Activated naive CD8-positive, alpha-beta T cell treated with anti-CD3 and anti-CD28 coated beads for 36 hours (primary cell): ENCODE measurements around the gene PTGES3. TPM values are rescaled to one million over a fixed set of nuclear protein-coding genes. Genes with fewer than 3 reads are reported as not detected.
"Not testable (repeated sequence)": the region's sequence is repeated elsewhere in the genome, so short reads cannot be mapped to it uniquely, and the experiment has no call there.

Experiments used
- DNase-seq: peaks from one replicate; pipeline ENCODE4 v3.0.0; 2021
- H3K27ac Mint-ChIP-seq: one replicate; pipeline ENCODE4 v1.8.0; 2022; ENCODE audit warnings: mild to moderate bottlenecking, moderate library complexity, mixed read lengths
- H3K27me3 Mint-ChIP-seq: one replicate; pipeline ENCODE4 v1.8.0; 2022; ENCODE audit warnings: mild to moderate bottlenecking, mixed read lengths
- H3K36me3 Mint-ChIP-seq: one replicate; pipeline ENCODE4 v1.8.0; 2021; ENCODE audit warnings: mild to moderate bottlenecking, mixed read lengths
- H3K4me1 Mint-ChIP-seq: one replicate; pipeline ENCODE4 v1.8.0; 2021; ENCODE audit warnings: mixed read lengths
- H3K4me3 Mint-ChIP-seq: one replicate; pipeline ENCODE4 v1.8.0; 2022; ENCODE audit warnings: mild to moderate bottlenecking, moderate library complexity, mixed read lengths
- H3K9me3 Mint-ChIP-seq: one replicate; pipeline ENCODE4 v1.8.0; 2022; ENCODE audit warnings: mixed read lengths
- total RNA-seq, 2 experiments: library from RNA; stranded (reverse); gene quantifications; one replicate each; pipeline ENCODE4 v1.2.3, GENCODE V29; 2021

The PTGES3 gene
- total RNA-seq, 2 experiments from 2014 or later, result 402 to 403 TPM

DNA sequence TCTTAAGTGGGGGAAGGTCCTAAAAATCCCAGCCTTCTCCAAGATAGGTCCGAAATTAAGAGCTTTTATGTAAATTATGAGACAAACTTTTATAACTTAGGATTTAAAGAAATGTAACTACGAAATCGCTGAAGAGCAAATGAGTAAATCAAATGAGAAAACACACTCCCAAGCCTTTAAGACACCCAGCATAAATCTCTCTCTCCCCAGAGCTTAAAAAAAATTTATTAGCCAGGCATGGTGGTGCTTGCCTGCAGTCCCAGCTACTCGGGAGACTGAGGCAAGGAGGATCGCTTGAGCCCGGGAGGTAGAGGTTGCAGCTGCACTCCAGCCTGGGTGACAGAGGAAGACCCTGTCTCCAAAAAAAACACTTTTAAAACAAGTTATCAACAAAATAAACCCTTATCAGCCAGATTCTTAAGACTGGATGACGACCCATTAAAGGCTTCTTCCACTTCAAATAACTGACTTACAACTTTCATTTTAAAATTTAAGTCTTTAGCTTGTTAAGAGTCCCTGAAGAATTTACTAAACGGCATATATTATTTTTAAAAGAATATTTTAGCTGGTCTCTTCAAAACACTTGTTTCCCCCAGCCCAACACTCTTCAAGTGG, 3.2 kb downstream of the PTGES3 start:
- Mint-ChIP-seq H3K27ac (peak overlapping the region; percentile 96), H3K36me3 (peaks cover 66% of the 10 kb centered on the region), H3K27me3 (no peaks in the 10 kb centered on the region), H3K4me1 (peaks cover 33% of the 10 kb centered on the region), H3K4me3 (peak overlapping the region; percentile 100), H3K9me3 (peaks cover 2% of the 10 kb centered on the region)
- DNase-seq, result no peak

DNA sequence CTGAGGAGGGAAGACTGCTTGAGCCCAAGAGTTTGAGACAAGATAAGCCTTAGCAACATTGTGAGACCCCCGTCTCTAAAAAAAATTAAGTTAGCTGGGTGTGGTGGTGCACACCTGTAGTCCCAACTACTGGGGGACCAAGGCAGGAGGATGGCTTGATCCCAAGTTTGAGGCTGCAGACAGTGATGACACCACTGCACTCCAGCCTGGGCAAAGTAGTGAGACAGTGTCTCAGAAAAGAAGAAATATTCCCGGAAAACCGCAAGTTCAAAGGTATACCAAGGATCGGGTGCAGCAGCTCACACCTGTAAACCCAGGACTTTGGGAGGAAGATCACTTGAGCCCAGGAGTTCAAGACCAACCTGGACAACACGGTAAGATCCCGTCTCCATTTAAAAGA, 5.8 kb downstream of the PTGES3 start:
- Mint-ChIP-seq H3K36me3 (peaks cover 76% of the 10 kb centered on the region), H3K27ac (peak overlapping the region; percentile 83), H3K27me3 (no peaks in the 10 kb centered on the region), H3K4me1 (peaks cover 53% of the 10 kb centered on the region), H3K9me3 (peaks cover 2% of the 10 kb centered on the region), H3K4me3 (peak overlapping the region; percentile 71)
- DNase-seq, result no peak

DNA sequence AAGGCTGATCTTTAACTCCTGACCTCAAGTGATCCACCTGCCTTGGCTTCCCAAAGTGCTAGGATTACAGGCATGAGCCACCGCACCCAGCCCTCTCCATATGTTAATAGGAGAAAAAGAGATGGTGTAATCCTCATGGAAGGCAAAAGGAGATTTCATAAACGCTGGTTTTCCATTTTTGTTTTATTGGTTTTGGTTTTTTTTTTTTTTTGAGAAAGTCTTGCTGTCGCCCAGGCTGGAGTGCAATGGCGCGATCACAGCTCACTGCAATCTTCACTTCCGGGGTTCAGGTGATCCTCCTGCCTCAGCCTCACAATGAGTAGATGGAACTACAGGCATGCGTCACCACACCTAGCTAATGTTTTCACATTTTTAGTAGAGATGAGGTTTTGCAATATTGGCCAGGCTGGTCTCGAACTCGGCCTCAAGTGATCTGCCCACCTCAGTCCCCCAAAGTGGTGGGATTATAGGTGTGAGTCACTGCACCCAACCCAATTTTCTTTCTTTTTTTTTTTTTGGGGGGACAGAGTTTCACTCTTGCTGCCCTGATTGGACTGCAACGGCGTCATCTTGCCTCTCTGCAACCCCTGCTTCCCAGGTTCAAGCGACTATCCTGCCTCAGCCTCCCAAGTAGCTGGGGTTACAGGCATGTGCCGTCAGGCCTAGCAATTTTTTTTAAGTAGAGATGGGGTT, 8.1 kb downstream of the PTGES3 start:
- Mint-ChIP-seq H3K9me3 (peaks cover 2% of the 10 kb centered on the region), H3K4me3 (peak overlapping the region; percentile 4), H3K36me3 (peaks cover 62% of the 10 kb centered on the region), H3K4me1 (peaks cover 67% of the 10 kb centered on the region), H3K27me3 (no peaks in the 10 kb centered on the region), H3K27ac (peak overlapping the region; percentile 71)
- no peak for DNase-seq

DNA sequence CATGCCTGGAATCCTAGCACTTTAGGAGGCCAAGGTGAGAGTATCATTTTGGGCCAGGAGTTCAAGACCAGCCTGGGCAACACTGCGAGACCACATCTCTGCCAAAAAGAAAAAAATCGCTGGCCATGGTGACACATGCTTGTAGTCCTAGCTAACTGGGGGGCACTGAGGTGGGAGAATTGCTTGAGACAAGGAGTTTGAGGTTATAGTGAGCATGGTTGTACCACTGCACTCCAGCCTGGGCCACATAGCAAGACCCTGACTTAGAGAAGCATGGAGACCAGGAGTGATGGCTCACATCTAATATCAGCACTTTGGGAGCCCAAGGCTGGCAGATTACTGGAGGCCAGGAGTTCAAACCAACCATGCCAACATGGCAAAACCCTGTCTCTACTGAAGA, 9.2 kb downstream of the PTGES3 start:
- Mint-ChIP-seq H3K4me3 (peak overlapping the region; percentile 14), H3K27ac (peak overlapping the region; percentile 82)

DNA sequence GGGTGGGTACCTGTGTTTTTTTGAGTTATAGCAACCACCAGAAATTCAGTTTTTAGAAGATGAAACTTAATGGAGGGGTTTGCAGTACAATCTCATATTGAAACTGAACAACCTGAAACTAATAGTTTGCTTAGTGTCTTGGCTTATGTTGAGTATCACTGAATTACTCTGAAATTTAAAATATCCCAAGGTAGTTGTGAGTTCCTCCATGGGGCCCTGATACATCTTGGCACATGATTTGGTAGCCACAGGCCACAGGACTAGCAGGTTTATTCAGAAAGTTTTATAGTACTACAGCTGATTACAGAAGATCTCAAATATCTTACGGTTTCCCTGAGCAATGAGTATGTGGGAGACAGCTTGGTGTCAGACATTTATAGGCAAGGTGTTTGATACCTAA, 10.4 kb downstream of the PTGES3 start:
- Mint-ChIP-seq H3K9me3 (no peaks in the 10 kb centered on the region), H3K27me3 (no peaks in the 10 kb centered on the region), H3K4me1 (peaks cover 67% of the 10 kb centered on the region), H3K36me3 (peaks cover 52% of the 10 kb centered on the region), H3K27ac (peak overlapping the region; percentile 85), H3K4me3 (peak overlapping the region; percentile 14)
- peak; percentile 36 for DNase-seq

More for the DNA sequence above, 9.2 kb downstream of the PTGES3 start:
- Mint-ChIP-seq H3K4me1 (peaks cover 62% of the 10 kb centered on the region), H3K36me3 (peaks cover 55% of the 10 kb centered on the region), H3K27me3 (no peaks in the 10 kb centered on the region), H3K9me3 (peaks cover under 1% of the 10 kb centered on the region)
- no peak for DNase-seq

DNA sequence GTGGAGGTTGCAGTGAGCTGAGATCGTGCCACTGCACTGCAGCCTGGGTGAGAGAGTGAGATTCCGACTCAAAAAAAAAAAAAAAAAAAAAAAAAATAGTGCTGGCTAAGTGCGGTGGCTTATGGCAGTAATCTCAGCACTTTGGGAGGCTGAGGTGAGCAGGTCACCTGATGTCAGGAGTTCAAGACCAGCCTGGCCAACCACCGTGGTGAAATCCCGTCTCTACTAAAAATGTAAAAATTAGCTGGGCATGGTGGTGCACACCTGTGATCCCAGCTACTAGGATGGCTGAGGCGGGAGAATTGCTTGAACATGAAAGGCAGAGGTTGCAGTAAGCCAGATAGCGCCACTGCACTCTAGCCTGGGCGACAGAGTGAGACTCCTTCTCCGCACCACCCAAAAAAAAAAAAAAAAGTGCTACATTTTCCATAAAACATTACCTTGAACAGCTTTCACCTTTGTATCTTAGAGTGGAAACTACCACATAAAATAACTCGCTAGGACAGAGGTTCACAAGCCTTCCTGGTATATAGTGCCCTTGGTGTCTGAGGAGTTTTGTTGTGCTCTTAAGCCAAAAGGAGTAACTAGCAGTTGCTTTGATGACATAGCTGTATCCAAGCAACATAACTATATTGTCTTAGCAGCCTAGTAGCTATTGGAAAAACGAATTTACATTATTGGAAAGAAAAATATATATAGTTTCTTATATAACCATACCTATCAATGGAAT, 11.1 kb downstream of the PTGES3 start:
- peaks cover 66% of the 10 kb centered on the region for H3K4me1 Mint-ChIP-seq
- H3K36me3 Mint-ChIP-seq, result peaks cover 52% of the 10 kb centered on the region

DNA sequence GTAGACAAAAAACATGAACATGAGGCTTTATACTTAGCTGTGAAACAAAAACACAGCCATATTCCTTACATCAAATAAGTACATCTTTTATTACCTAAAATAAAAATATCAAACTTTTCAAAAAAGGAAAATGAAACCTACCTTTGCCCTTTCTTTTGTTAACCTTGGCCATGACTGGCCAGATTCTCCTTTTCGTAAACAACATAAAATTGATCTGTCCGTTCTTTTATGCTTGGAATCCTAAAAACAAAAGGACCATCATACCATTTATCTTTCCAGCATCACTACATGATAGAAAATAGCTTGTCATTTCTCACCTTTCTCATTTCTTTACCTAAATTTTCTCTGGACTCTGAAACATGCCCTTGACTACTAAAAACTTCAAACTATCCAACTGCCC, 16.5 kb downstream of the PTGES3 start:
- Mint-ChIP-seq H3K4me1 (peaks cover 51% of the 10 kb centered on the region), H3K27me3 (no peaks in the 10 kb centered on the region), H3K9me3 (no peaks in the 10 kb centered on the region), H3K36me3 (peaks cover 40% of the 10 kb centered on the region), H3K27ac (no peak overlapping the region), H3K4me3 (no peak overlapping the region)
- DNase-seq, result no peak

More for the DNA sequence above, 11.1 kb downstream of the PTGES3 start:
- Mint-ChIP-seq H3K9me3 (no peaks in the 10 kb centered on the region), H3K27ac (peak overlapping the region; percentile 69), H3K4me3 (no peak overlapping the region), H3K27me3 (no peaks in the 10 kb centered on the region)
- DNase-seq, result no peak

DNA sequence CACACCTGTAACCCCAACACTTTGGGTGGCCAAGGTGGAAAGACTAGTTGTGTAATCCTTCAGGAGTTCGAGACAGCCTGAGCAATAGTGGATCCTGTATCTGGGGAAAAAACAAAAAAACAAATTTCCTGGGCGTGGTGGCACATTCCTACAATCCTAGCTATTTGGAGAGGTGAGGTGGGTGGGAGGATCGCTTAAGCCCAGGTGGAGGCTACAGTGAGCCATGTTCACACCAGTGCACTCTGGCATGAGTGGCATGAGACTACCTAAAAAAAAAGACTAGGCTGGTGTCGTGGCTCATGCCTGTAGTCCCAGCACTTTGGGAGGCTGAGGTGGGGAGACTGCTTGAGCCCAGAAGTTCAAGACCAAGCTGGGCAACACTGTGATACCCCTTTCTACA, 17.2 kb downstream of the PTGES3 start:
- Mint-ChIP-seq H3K9me3 (no peaks in the 10 kb centered on the region), H3K27ac (no peak overlapping the region), H3K4me3 (no peak overlapping the region), H3K27me3 (no peaks in the 10 kb centered on the region), H3K4me1 (peaks cover 47% of the 10 kb centered on the region), H3K36me3 (peaks cover 38% of the 10 kb centered on the region)
- DNase-seq, result no peak

DNA sequence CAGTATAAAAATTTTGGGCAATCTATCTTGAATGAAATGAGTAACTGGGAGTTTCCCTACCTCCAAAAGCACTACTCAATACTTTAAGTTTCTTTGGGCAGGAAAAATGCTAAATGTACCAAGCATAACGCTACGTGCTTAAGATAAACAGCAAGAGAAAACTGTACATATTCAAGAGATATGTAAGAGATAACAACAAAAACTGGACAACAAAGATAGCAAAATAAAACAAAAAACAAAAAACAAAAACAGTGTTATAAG, 20.0 kb downstream of the PTGES3 start:
- H3K9me3 Mint-ChIP-seq, result no peaks in the 10 kb centered on the region

DNA sequence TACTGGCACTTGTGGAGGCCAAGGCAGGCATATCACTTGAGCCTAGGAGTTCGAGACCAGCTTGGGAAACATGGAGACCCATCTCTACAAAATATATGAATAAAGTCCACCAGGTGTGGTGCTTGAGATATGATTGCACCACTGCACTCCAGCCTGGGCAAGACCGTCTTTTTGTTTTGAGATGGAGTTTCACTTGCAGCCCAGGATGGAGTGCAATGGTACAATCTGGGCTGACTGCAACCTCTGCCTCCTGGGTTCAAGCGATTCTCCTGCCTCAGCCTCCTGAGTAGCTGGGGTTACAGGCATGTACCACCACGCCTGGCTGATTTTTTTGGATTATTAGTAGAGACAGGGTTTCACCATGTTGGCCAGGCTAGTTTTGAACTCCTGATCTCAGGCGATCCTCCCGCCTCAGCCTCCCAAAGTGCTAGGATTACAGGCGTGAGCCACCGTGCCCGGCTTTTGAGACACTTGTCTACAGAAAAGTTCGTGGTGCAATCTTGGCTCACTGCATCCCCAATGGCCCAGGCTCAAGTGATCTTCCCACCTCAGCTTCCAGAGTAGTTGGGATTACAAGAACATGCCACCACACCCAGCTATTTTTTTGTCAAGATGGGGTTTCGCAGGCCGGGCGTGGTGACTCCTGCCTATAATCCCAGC, 26.0 kb downstream of the PTGES3 start:
- DNase-seq, result no peak
- Mint-ChIP-seq H3K27me3 (no peaks in the 10 kb centered on the region), H3K4me3 (no peak overlapping the region), H3K27ac (peak overlapping the region; percentile 42), H3K36me3 (peaks cover 24% of the 10 kb centered on the region), H3K9me3 (no peaks in the 10 kb centered on the region), H3K4me1 (peaks cover 21% of the 10 kb centered on the region)

More for the DNA sequence above, 20.0 kb downstream of the PTGES3 start:
- no peak for DNase-seq
- H3K27me3 Mint-ChIP-seq, result no peaks in the 10 kb centered on the region
- H3K27ac Mint-ChIP-seq, result peak overlapping the region; percentile 71
- peaks cover 35% of the 10 kb centered on the region for H3K4me1 Mint-ChIP-seq
- H3K4me3 Mint-ChIP-seq, result no peak overlapping the region
- H3K36me3 Mint-ChIP-seq, result peaks cover 48% of the 10 kb centered on the region

DNA sequence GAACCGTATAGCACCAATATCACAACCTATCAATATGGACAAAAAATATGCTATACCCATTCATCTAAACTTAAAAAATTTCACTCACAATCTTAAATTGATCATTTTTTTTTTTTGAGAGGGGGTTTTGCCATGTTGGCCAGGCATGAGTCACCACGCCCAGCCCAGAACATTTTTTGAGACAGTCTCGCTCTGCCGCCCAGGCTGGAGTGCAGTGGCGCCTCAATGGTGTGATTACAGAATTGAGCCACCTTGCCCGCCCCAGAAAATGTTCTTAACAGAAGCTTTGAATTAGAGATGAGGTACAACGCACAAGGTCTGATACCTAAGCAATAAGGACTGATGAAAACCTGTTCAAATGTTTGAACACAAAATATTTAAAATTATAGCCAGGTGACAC, 26.5 kb downstream of the PTGES3 start:
- Mint-ChIP-seq H3K4me1 (peaks cover 21% of the 10 kb centered on the region), H3K27me3 (no peaks in the 10 kb centered on the region), H3K36me3 (peaks cover 24% of the 10 kb centered on the region), H3K9me3 (no peaks in the 10 kb centered on the region), H3K27ac (peak overlapping the region; percentile 42), H3K4me3 (no peak overlapping the region)
- DNase-seq, result no peak

DNA sequence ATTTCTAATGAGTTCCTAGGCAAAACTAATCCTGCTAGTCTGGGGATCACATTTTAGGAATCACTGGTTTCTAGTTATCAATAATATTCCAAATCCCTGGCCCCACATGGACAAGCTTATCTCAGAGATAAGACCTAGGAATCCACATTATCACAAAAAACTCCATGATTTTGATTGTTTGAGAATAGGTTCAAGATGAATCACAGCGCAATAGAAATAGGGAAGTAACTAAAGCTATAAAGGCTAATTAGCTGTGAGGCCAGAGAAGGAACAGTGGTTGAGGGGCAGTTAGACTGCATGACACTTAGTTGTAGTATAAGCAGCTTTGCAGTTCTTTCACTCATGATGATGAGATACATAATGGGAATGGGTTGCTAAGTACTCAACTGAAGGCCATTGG, 29.2 kb downstream of the PTGES3 start:
- H3K9me3 Mint-ChIP-seq, result peaks cover 4% of the 10 kb centered on the region
- peaks cover 19% of the 10 kb centered on the region for H3K4me1 Mint-ChIP-seq
- H3K27ac Mint-ChIP-seq, result no peak overlapping the region
- no peaks in the 10 kb centered on the region for H3K27me3 Mint-ChIP-seq
- no peak overlapping the region for H3K4me3 Mint-ChIP-seq
- H3K36me3 Mint-ChIP-seq, result peaks cover 15% of the 10 kb centered on the region
- DNase-seq, result no peak

DNA sequence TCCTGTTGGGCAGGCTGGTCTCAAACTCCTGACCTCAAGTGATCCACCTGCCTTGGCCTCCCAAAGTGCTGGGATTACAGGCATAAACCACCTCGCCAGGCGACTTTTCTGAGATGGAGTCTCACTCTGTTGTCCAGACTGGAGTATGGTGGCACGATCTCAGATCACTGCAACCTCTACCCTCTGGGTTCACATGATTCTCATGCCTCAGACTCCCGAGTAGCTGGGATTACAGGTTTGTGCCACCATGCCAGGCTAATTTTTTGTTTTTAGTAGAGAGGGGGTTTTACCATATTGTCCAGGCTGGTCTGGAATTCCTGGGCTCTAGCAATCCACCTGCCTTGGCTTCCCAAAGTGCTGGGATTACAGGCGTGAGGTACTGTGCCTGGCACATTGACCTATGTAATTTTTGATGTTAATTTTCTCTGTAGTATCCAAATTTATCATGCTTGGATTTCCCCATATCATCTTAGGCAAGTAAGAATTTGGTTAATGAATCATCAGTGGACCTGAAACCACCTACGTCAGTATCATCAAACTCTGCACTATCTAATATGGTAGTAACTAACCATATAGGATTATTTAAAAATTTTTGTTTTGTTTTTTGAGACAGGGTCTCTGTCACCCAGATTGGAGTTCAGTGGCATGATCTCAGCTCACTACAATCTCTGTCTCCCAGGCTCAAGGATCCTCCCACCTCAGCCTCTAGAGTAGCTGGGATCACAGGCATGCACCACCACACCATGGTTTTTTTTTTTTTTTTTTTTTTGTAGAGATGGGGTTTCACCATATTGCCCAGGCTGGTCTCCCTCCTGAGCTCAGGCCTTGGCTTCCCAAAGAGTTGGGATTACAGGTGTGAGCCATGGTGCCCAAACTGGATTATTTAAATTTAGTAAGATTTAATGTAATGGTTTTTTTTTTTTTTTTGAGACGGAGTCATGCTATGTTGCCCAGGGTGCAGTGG, 30.4 kb downstream of the PTGES3 start:
- Mint-ChIP-seq H3K27me3 (no peaks in the 10 kb centered on the region), H3K9me3 (peaks cover 14% of the 10 kb centered on the region), H3K36me3 (peaks cover 19% of the 10 kb centered on the region), H3K4me3 (no peak overlapping the region), H3K4me1 (peaks cover 18% of the 10 kb centered on the region), H3K27ac (peak overlapping the region; percentile 87)
- peak; percentile 29 for DNase-seq

DNA sequence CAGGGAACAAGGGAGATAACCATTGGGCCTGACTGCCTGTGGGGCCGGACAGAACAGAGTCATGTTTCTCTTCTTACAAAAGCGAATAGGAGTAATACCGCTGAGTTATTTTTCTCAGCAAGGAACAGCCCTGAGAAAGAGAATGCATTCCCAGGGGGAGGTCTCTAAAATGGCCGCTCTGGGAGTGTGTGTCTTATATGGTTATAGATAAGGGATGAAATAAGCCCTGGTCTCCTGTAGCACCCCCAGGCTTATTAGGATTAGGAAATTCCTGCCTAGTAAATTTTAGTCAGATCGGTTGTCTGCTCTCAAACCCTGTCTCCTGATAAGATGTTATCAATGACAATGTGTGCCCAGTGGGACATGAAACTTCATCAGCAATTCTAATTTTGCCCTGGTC, 34.3 kb downstream of the PTGES3 start:
- Mint-ChIP-seq H3K4me1 (peaks cover 10% of the 10 kb centered on the region), H3K9me3 (peaks cover 16% of the 10 kb centered on the region), H3K36me3 (peaks cover 19% of the 10 kb centered on the region)
- not testable (repeated sequence) for H3K4me3 Mint-ChIP-seq, DNase-seq, H3K27me3 Mint-ChIP-seq, H3K27ac Mint-ChIP-seq
